ENCODE data around the gene HOXB9. TPM values are rescaled to one million over a fixed set of nuclear protein-coding genes. Genes with fewer than 3 reads are reported as not detected.

Gene HOXB9
- total and polyA plus RNA-seq, 9 of the 15 experiments (the other 6 are each of a cell fraction or from before 2014, with no cell fraction given): 3.1 to 196 (median 77.6) TPM

GRCh38 chr17:48625495-48626244 lies 488 bp downstream of the HOXB9 start (continued):
- TF ChIP-seq VEZF1 (CRISPR knock-in tag; IDR thresholded peaks at IDR 0.05): no peak
- no peak for TF ChIP-seq KLF1 (tag; IDR thresholded peaks at IDR 0.05)
- TF ChIP-seq IFI16 (CRISPR knock-in tag; IDR thresholded peaks at IDR 0.05): no peak
- no peak for TF ChIP-seq POLR2AphosphoS5 (IDR thresholded peaks at IDR 0.05; ENCODE audit: control insufficient read depth, insufficient read depth, low read depth, low read length)
- TF ChIP-seq ETV5 (CRISPR knock-in tag; IDR thresholded peaks at IDR 0.05; ENCODE audit: low read depth): peak; percentile 4; the same call in 1 of the 2 replicates
- TF ChIP-seq SRSF9 (IDR thresholded peaks at IDR 0.05; ENCODE audit: borderline replicate concordance, low read depth, low read length): no peak
- 0 out of 2 replicates have a peak, but pooled peaks have one; percentile 21 for TF ChIP-seq E2F1 (CRISPR knock-in tag; IDR thresholded peaks at IDR 0.05)
- no peak for TF ChIP-seq ZBTB8A (IDR thresholded peaks at IDR 0.05; ENCODE audit: partially characterized antibody)
- TF ChIP-seq ZNF398 (CRISPR knock-in tag; IDR thresholded peaks at IDR 0.05): no peak
- peak; percentile 93; the same call in 1 of the 2 replicates for TF ChIP-seq BRD4 (IDR thresholded peaks at IDR 0.05)
- 0 out of 2 replicates have a peak, but pooled peaks have one; percentile 7 for TF ChIP-seq NCOR1 (IDR thresholded peaks at IDR 0.05)
- 0 out of 2 replicates have a peak, but pooled peaks have one; percentile 8 for TF ChIP-seq ZNF24 (IDR thresholded peaks at IDR 0.05)
- TF ChIP-seq ZNF740 (CRISPR knock-in tag; IDR thresholded peaks at IDR 0.05): 0 out of 2 replicates have a peak, but pooled peaks have one; percentile 14
- no peak for TF ChIP-seq ZNF740 (tag; IDR thresholded peaks at IDR 0.05)
- TF ChIP-seq ZSCAN29 (IDR thresholded peaks at IDR 0.05): no peak
- no peak for TF ChIP-seq ZNF277 (CRISPR knock-in tag; IDR thresholded peaks at IDR 0.05; ENCODE audit: borderline replicate concordance)

All from K562 (cell line).